B cell (primary cell): ENCODE measurements around the gene PARP16. TPM values are rescaled to one million over a fixed set of nuclear protein-coding genes. Genes with fewer than 3 reads are reported as not detected.

ENCODE experiments used
- ATAC-seq: fragments of 200-7000 bp; cut with Tn5 transposase; one replicate; pipeline ENCODE4 v1.10.0; 2021; ENCODE audit warnings: low read depth, mild to moderate bottlenecking, moderate number of reproducible peaks, moderate library complexity
- CTCF ChIA-PET: fragments of 350-600 bp; sonication (Branson Sonifier 250); formaldehyde crosslinking; loops from one replicate; lab custom pipeline; 2021; ENCODE audit warnings: antibody characterized with exemption, inconsistent platforms; lab: Charles Lee
- POLR2A ChIA-PET: fragments of 350-600 bp; sonication (Branson Sonifier 250); formaldehyde crosslinking; loops from one replicate; lab custom pipeline; 2021; ENCODE audit warnings: antibody characterized with exemption; lab: Charles Lee
- DNase-seq: peaks from one replicate; pipeline ENCODE4 v3.0.0; 2013
- H2AFZ ChIP-seq: 2 replicates; pipeline ENCODE4 v1.6.1; 2012; ENCODE audit warnings: mild to moderate bottlenecking, low read depth, low read length; ENCODE audit not compliant: insufficient read depth, poor library complexity, severe bottlenecking
- H3K27ac ChIP-seq, 2 donors: 1 replicate in 1 of 2; 2 replicates in 1 of 2; pipeline ENCODE4 v1.5.1; 2012 to 2013; ENCODE audit warnings: low read length in 2 of 2, mild to moderate bottlenecking in 2 of 2, moderate library complexity in 1 of 2
- H3K27me3 ChIP-seq, 4 experiments: fragments of 200-600 bp in 1 of 4; sonication (generic) in 1 of 4; replicated peaks in 1 of 4; 1 replicate in 2 of 4; 2 replicates in 2 of 4; pipeline versions ENCODE4 v1.6.1 to v1.7.0; 2013 to 2016; ENCODE audit warnings: low read length in 3 of 4, mild to moderate bottlenecking in 2 of 4, mixed read lengths in 1 of 4, moderate library complexity in 1 of 4; ENCODE audit not compliant: insufficient read depth in 4 of 4, control insufficient read depth in 3 of 4; ENCODE audit errors: control extremely low read depth in 1 of 4
- H3K36me3 ChIP-seq, 2 experiments: replicated peaks in 1 of 2; 1 replicate in 1 of 2; 2 replicates in 1 of 2; pipeline versions ENCODE4 v1.6.1 to v1.7.1; 2013; ENCODE audit warnings: low read length in 1 of 2; ENCODE audit not compliant: insufficient read depth in 2 of 2, control insufficient read depth in 1 of 2; ENCODE audit errors: control extremely low read depth in 1 of 2, extremely low read depth in 1 of 2
- H3K4me1 ChIP-seq, 2 donors: fragments of 200-600 bp in 1 of 2; sonication (generic) in 1 of 2; 1 replicate in 1 of 2; 2 replicates in 1 of 2; pipeline versions ENCODE4 v1.5.1 to v1.6.1; 2013 to 2017; ENCODE audit warnings: low read length in 2 of 2; ENCODE audit not compliant: control insufficient read depth in 2 of 2, insufficient read depth in 2 of 2
- H3K4me2 ChIP-seq: replicated peaks from 2 replicates; pipeline ENCODE3; 2012; ENCODE audit warnings: mild to moderate bottlenecking, low read depth, low read length; ENCODE audit not compliant: poor library complexity, severe bottlenecking
- H3K4me3 ChIP-seq, 5 experiments: fragments of 200-600 bp in 1 of 5; sonication (generic) in 1 of 5; 1 replicate in 3 of 5; 2 replicates in 2 of 5; pipeline versions ENCODE4 v1.5.1 to v1.7.0; 2011 to 2016; ENCODE audit warnings: low read length in 4 of 5, mild to moderate bottlenecking in 4 of 5, low read depth in 2 of 5, control low read depth in 1 of 5, moderate library complexity in 1 of 5; ENCODE audit not compliant: insufficient read depth in 1 of 5; ENCODE audit errors: control extremely low read depth in 1 of 5, extremely low read depth in 1 of 5
- H3K79me2 ChIP-seq: fragments of 200-600 bp; sonication (generic); one replicate; pipeline ENCODE4 v1.6.0; 2016; ENCODE audit warnings: low read length; ENCODE audit not compliant: control insufficient read depth, insufficient read depth
- H3K9ac ChIP-seq: fragments of 200-600 bp; sonication (generic); 2 replicates; pipeline ENCODE4 v1.6.1; 2017; ENCODE audit warnings: mild to moderate bottlenecking, low read length, moderate library complexity
- H3K9me3 ChIP-seq, 3 donors: one replicate each; pipeline versions ENCODE4 v1.6.1 to v1.7.1; 2013; ENCODE audit warnings: low read length in 2 of 3; ENCODE audit not compliant: control insufficient read depth in 2 of 3, insufficient read depth in 1 of 3; ENCODE audit errors: control extremely low read depth in 1 of 3
- H4K20me1 ChIP-seq: 2 replicates; pipeline ENCODE4 v1.6.0; 2012; ENCODE audit warnings: mild to moderate bottlenecking, low read length; ENCODE audit not compliant: insufficient read depth, control insufficient read depth, poor library complexity, severe bottlenecking
- H3K27ac Mint-ChIP-seq: one replicate; pipeline ENCODE4 v1.8.0; 2021; ENCODE audit warnings: mixed read lengths
- H3K27me3 Mint-ChIP-seq: one replicate; pipeline ENCODE4 v1.8.0; 2021; ENCODE audit warnings: mixed read lengths
- H3K4me1 Mint-ChIP-seq: one replicate; pipeline ENCODE4 v1.8.0; 2021; ENCODE audit warnings: mixed read lengths
- H3K4me3 Mint-ChIP-seq: one replicate; pipeline ENCODE4 v1.8.0; 2021; ENCODE audit warnings: mixed read lengths
- H3K9me3 Mint-ChIP-seq: one replicate; pipeline ENCODE4 v1.8.0; 2022; ENCODE audit warnings: mixed read lengths; ENCODE audit not compliant: insufficient read depth
- CTCF ChIP-seq: fragments of 200-600 bp; IDR thresholded peaks from one replicate; pipeline ENCODE4 v1.8.0; 2022; ENCODE audit warnings: antibody characterized with exemption, mild to moderate bottlenecking
- EZH2 ChIP-seq: IDR thresholded peaks from 2 replicates; pipeline ENCODE4 v1.6.1; 2012; ENCODE audit warnings: borderline replicate concordance, low read depth, mild to moderate bottlenecking, moderate library complexity, low read length; ENCODE audit not compliant: insufficient read depth, poor library complexity, severe bottlenecking
- WGBS: methylation state at CpG from one replicate; pipeline ENCODE4 v1.1.5; 2013; ENCODE audit warnings: missing lambda C conversion rate; ENCODE audit not compliant: insufficient coverage; 5-methylcytosine and 5-hydroxymethylcytosine counted together
- intact Hi-C: fragments of 100-400 bp; cut with micrococcal nuclease; formaldehyde crosslinking; loops from one replicate; pipeline ENCODE4 v1.10.0; 2022
- polyA plus RNA-seq: library from polyadenylated mRNA; depleted of rRNA; stranded (reverse); fragments of >200 nt; gene quantifications from 2 replicates; pipeline ENCODE4 v1.2.3, GENCODE V29; 2012
- total RNA-seq, 2 donors: library from RNA; stranded (reverse); fragments of 120-200 nt in 1 of 2; gene quantifications; 1 replicate in 1 of 2; 2 replicates in 1 of 2; pipeline versions ENCODE4 v1.2.3 to v1.2.4, GENCODE V29; 2013 to 2022

The PARP16 gene
- total and polyA plus RNA-seq, 2 donors (not counting 1 experiment from before 2014, with no cell fraction given), result 18.2 to 19.1 TPM

DNA sequence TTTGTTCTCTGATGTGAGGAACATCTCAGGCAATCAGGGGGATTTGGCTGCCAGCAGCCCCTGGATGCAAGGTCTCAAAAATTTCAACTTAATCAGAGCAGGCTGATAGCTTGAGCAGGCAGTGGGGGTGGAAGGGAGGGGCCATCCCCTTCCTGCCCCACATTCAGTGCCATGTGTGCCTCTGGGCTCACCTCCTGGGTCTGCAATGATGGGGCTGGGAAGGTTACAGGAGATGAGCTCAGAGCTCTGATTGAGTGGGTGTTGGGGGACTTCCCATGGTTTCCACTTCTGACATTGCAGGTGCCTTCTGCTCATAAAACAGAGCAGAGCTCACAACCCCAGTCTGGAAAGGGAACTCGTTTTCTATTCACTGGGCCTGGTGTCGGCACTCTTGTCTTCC is 37.0 kb downstream of the PARP16 start:
- peak; percentile 58 for ATAC-seq
- H3K4me2 ChIP-seq, result no peak overlapping the region
- no peak for DNase-seq

More for the DNA sequence above, 37.0 kb downstream of the PARP16 start:
- Mint-ChIP-seq H3K9me3 (no peaks in the 10 kb centered on the region), H3K4me1 (no peaks in the 10 kb centered on the region), H3K4me3 (no peak overlapping the region), H3K27me3 (no peaks in the 10 kb centered on the region), H3K27ac (no peak overlapping the region)
- Histone ChIP-seq H3K4me3 (no peak overlapping the region), H3K4me1 (no peaks in the 10 kb centered on the region), H3K9ac (no peak overlapping the region), H3K27me3 (no peaks in the 10 kb centered on the region), H3K27ac (no peak overlapping the region), H3K9me3 (peaks cover 0 to 4% (median 0%) of the 10 kb centered on the region in 3 donors), H3K36me3 (peaks cover 2 to 5% of the 10 kb centered on the region in 2 experiments), H2AFZ (no peak overlapping the region), H4K20me1 (no peaks in the 10 kb centered on the region), H3K79me2 (no peaks in the 10 kb centered on the region)
- ChIA-PET POLR2A (no interaction called here), CTCF (interaction anchor here (1.4 kb wide), 1 partner anchor 10 kb away, joined by 4 read pairs; no protein-coding TSS in a partner anchor)
- intact Hi-C loops, result no loop called here
- 63% methylated on average over 2 of the region's 2 CpGs for WGBS
- TF ChIP-seq EZH2 (no peak), CTCF (no peak)
